Karpas-422 (cell line): ENCODE results near the gene RHBDL3. TPM values are rescaled to one million over a fixed set of nuclear protein-coding genes. Genes with fewer than 3 reads are reported as not detected.
"Not testable (repeated sequence)": the region's sequence is repeated elsewhere in the genome, so short reads cannot be mapped to it uniquely, and the experiment has no call there.

ENCODE experiments used
- DNase-seq: peaks from one replicate; pipeline ENCODE4 v3.0.0-alpha.2; 2015
- H2AFZ ChIP-seq: fragments of 200-600 bp; sonication (generic); 2 replicates; pipeline ENCODE4 v1.6.1; 2014; ENCODE audit warnings: antibody characterized with exemption, low read length, mixed read lengths
- H3K27ac ChIP-seq: fragments of 200-600 bp; sonication (generic); 2 replicates; pipeline ENCODE4 v1.5.1; 2014; ENCODE audit warnings: mild to moderate bottlenecking, low read length, moderate library complexity
- H3K27me3 ChIP-seq: fragments of 200-600 bp; sonication (generic); 2 replicates; pipeline ENCODE4 v1.6.1; 2014; ENCODE audit warnings: low read length, mixed read lengths
- H3K36me3 ChIP-seq: fragments of 200-600 bp; sonication (generic); 2 replicates; pipeline ENCODE4 v1.6.1; 2014; ENCODE audit warnings: low read length, mixed read lengths; ENCODE audit not compliant: insufficient read depth
- H3K4me1 ChIP-seq: fragments of 200-600 bp; sonication (generic); 2 replicates; pipeline ENCODE4 v1.6.1; 2014; ENCODE audit warnings: mild to moderate bottlenecking, low read length, mixed read lengths
- H3K4me2 ChIP-seq: fragments of 200-600 bp; sonication (generic); 2 replicates; pipeline ENCODE4 v1.6.1; 2014; ENCODE audit warnings: low read length, low read depth, mild to moderate bottlenecking; ENCODE audit not compliant: poor library complexity, severe bottlenecking
- H3K4me3 ChIP-seq: fragments of 200-600 bp; sonication (generic); 2 replicates; pipeline ENCODE4 v1.5.1; 2014; ENCODE audit warnings: mild to moderate bottlenecking, antibody characterized with exemption, low read length, mixed read lengths
- H3K79me2 ChIP-seq: fragments of 200-600 bp; sonication (generic); 2 replicates; pipeline ENCODE4 v1.6.1; 2014; ENCODE audit warnings: mild to moderate bottlenecking, low read length, mixed read lengths
- H3K9ac ChIP-seq: fragments of 200-600 bp; sonication (generic); 2 replicates; pipeline ENCODE4 v1.6.0; 2014; ENCODE audit warnings: low read length
- H3K9me2 ChIP-seq: fragments of 200-600 bp; sonication (generic), shearing (Covaris generic); replicated peaks from 2 replicates; pipeline ENCODE4 v1.6.0; 2014; ENCODE audit warnings: mild to moderate bottlenecking, low read length, moderate library complexity; ENCODE audit not compliant: insufficient read depth
- H3K9me3 ChIP-seq: fragments of 300-700, 200-600 bp; sonication (generic); 2 replicates; pipeline ENCODE4 v1.6.1; 2014; ENCODE audit warnings: low read length, mixed read lengths
- H4K20me1 ChIP-seq: fragments of 200-600 bp; sonication (generic); 2 replicates; pipeline ENCODE4 v1.6.1; 2014; ENCODE audit warnings: mild to moderate bottlenecking, antibody characterized with exemption, low read length, low read depth; ENCODE audit not compliant: insufficient read depth
- total RNA-seq: library from RNA; depleted of rRNA; stranded (reverse); fragments of >200 nt; shearing (Covaris generic); gene quantifications from 2 replicates; pipeline ENCODE4 v1.2.3, GENCODE V29; 2014; ENCODE audit warnings: low replicate concordance

RHBDL3 gene
- total RNA-seq, 1 experiment from 2014 or later: not detected

DNA sequence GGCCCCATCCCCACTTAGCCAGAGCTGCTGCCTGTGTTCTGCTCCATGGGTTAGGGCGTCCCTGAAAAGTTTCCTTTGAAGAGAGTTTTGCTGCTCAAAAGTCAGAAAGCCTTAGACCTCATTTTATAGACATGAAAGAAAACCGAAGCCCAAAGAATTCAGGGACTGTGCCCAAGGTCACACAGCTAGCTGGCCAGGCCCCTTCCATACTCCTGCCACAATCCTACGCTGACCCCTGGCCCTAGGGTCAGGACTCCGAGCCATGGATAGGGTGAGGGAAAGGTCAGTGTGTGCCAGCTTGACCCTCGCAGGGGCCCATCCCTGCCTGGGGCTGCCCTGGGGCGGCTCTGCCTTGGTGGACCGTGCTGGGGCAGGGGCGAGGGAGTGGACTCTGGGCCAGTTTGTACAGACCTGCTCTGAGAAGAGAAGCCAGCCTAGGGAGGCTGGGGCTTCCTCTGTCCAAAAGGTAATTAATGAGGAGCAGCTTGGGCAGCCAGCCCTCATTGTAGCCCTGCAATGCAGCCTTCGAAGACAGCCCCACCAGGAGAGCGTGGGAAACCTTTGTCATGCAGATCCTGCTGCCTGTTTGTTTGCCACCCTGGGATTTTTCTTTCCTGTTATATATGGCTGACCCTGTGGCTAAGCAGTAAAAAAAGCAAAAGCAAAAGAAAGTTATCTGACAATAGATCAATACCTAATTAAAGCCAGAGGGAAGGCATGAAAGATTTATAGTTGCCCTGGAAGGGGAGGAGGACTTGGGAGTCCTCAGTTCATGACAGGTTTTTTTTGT lies 37.4 kb downstream of the RHBDL3 start:
- Histone ChIP-seq H4K20me1 (no peaks in the 10 kb centered on the region), H3K4me1 (no peaks in the 10 kb centered on the region), H3K79me2 (no peaks in the 10 kb centered on the region), H3K4me2 (no peak overlapping the region), H3K36me3 (no peaks in the 10 kb centered on the region), H2AFZ (no peak overlapping the region), H3K9me2 (no peaks in the 10 kb centered on the region), H3K9me3 (no peaks in the 10 kb centered on the region), H3K4me3 (no peak overlapping the region), H3K27ac (no peak overlapping the region), H3K27me3 (no peaks in the 10 kb centered on the region), H3K9ac (no peak overlapping the region)
- DNase-seq: no peak

DNA sequence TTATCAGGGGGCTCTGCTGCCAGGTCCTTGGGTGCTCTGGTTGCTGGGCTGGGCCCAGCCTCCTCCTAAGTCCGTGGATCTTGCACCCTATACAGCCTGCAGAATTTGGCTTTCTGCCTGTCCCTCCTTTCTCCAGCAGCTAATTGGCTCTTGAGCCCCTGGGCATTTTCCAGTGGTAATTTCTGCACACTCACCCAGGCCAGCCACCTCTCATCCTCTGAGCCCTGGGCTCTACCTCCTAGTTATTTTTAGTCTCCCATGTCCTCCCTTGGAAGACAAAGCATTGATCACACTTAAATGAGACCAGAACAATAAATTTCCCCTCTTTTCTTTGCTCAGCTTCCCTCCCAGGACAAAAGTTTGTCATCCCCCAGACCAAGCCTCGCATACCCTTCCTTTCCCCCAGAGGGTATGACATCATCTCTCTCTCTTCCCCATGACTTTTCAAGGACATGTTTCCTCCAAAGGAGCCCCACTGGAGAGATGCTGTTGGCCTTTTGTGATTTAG lies 38.2 kb downstream of the RHBDL3 start:
- Histone ChIP-seq H2AFZ (no peak overlapping the region), H4K20me1 (no peaks in the 10 kb centered on the region), H3K9ac (no peak overlapping the region), H3K4me2 (no peak overlapping the region), H3K9me2 (no peaks in the 10 kb centered on the region), H3K36me3 (no peaks in the 10 kb centered on the region), H3K9me3 (no peaks in the 10 kb centered on the region), H3K79me2 (no peaks in the 10 kb centered on the region), H3K27ac (no peak overlapping the region), H3K27me3 (no peaks in the 10 kb centered on the region), H3K4me3 (no peak overlapping the region), H3K4me1 (no peaks in the 10 kb centered on the region)
- no peak for DNase-seq

DNA sequence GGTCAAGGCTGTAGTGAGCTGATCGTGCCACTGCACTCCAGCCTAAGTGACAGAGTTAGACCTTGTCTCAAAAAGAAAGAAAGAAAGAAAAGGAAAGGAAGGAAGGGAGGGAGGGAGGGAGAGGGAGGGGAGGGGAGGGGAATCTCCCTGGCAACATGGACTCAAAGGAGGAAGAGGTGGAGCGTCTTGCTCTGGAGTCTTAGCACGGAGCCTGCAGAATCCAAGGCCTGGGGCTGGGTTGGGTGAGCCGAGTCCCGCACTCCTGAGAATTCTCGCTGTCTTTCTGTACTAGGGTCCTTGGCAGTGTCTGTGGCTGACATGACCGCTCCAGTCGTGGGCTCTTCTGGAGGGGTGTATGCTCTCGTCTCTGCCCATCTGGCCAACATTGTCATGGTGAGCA lies 39.4 kb downstream of the RHBDL3 start:
- Histone ChIP-seq H3K9me3 (no peaks in the 10 kb centered on the region), H3K36me3 (no peaks in the 10 kb centered on the region), H3K9me2 (no peaks in the 10 kb centered on the region), H3K79me2 (no peaks in the 10 kb centered on the region), H2AFZ (no peak overlapping the region), H4K20me1 (no peaks in the 10 kb centered on the region), H3K4me2 (no peak overlapping the region), H3K4me1 (no peaks in the 10 kb centered on the region), H3K4me3 (no peak overlapping the region), H3K27ac (no peak overlapping the region), H3K27me3 (no peaks in the 10 kb centered on the region), H3K9ac (no peak overlapping the region)
- no peak for DNase-seq

DNA sequence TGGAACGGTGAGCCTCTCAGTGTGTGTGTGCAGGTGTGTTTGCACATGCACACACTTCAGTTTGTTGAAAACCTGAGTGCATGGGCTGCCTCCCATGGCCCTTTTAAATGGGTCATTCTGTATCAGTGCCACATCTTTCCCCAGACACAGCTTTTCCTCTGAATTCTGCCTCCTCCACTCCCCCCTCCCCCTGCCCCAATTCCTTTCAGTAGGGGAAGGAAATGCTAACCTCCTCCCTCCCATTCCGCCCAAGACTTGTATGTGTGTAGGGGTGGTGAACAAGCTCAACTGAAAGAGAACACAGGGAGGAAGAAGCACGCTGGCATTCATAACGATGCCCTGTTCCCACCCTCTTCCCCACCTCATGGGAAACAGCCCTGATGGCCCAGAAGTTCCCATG lies 42.0 kb downstream of the RHBDL3 start:
- Histone ChIP-seq H3K27me3 (no peaks in the 10 kb centered on the region), H3K9me2 (no peaks in the 10 kb centered on the region), H2AFZ (no peak overlapping the region)

DNA sequence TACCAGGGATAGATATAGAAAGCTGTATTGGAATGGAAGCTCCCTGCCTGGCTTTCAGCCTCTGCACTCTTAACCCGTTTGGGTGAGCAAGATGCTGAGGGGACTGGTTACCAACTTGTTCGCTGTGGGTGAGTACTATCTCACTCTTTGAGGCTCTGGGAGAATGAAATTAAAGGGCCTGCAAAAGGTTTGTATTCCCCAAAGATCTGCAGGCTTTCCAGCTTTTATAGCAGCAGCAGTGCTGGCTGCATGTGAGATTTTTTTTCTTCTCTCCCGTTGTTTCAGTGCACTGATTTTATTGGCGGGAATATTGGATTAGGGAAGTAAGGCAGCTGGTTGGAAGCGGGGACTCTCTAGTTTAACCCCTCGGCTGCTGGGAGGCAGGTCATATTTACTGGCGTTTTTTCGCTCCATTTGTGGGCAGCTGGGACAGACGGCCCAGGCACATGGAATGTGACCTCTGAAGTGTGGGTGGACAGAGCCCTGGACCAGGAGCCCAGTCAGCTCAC lies 45.5 kb downstream of the RHBDL3 start:
- H3K27ac ChIP-seq: no peak overlapping the region
- peak; percentile 45 for DNase-seq
- H3K9me2 ChIP-seq: no peaks in the 10 kb centered on the region
- no peak overlapping the region for H3K9ac ChIP-seq
- no peak overlapping the region for H3K4me2 ChIP-seq
- H4K20me1 ChIP-seq: no peaks in the 10 kb centered on the region
- H3K4me3 ChIP-seq: no peak overlapping the region
- no peaks in the 10 kb centered on the region for H3K27me3 ChIP-seq
- no peaks in the 10 kb centered on the region for H3K36me3 ChIP-seq
- no peaks in the 10 kb centered on the region for H3K9me3 ChIP-seq
- H2AFZ ChIP-seq: no peak overlapping the region
- H3K4me1 ChIP-seq: no peaks in the 10 kb centered on the region
- no peaks in the 10 kb centered on the region for H3K79me2 ChIP-seq

More for the DNA sequence above, 42.0 kb downstream of the RHBDL3 start:
- no peaks in the 10 kb centered on the region for H3K36me3 ChIP-seq
- H3K4me2 ChIP-seq: no peak overlapping the region
- H3K4me1 ChIP-seq: no peaks in the 10 kb centered on the region
- no peak overlapping the region for H3K9ac ChIP-seq
- H3K9me3 ChIP-seq: no peaks in the 10 kb centered on the region
- H3K4me3 ChIP-seq: no peak overlapping the region
- H4K20me1 ChIP-seq: no peaks in the 10 kb centered on the region
- H3K27ac ChIP-seq: no peak overlapping the region
- no peak for DNase-seq
- H3K79me2 ChIP-seq: no peaks in the 10 kb centered on the region

DNA sequence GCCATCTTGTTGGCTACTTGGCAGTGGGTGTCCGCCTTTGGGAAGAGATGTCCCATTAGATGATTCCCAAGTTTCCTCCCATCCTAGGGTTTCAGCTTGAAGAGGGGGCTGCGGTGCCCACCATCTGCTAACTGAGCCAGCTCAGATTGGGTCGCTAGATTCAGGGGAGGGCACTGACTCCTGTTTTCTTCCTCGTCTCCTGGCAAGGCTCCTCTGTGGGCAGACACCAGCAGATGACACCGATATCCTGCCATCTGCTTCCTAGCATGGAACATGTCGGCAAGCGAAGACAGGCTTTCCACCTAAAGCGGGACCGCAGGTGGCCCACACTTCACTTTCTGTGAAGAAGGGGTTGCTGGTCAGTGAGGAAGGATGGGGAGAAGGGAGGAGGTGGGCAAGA lies 49.0 kb downstream of the RHBDL3 start:
- no peaks in the 10 kb centered on the region for H3K9me3 ChIP-seq
- H3K27me3 ChIP-seq: no peaks in the 10 kb centered on the region
- no peak for DNase-seq
- no peaks in the 10 kb centered on the region for H3K9me2 ChIP-seq
- H3K9ac ChIP-seq: no peak overlapping the region
- H4K20me1 ChIP-seq: no peaks in the 10 kb centered on the region
- no peaks in the 10 kb centered on the region for H3K36me3 ChIP-seq
- H3K4me3 ChIP-seq: no peak overlapping the region
- H3K79me2 ChIP-seq: no peaks in the 10 kb centered on the region
- H2AFZ ChIP-seq: no peak overlapping the region
- H3K4me2 ChIP-seq: no peak overlapping the region
- H3K4me1 ChIP-seq: no peaks in the 10 kb centered on the region
- no peak overlapping the region for H3K27ac ChIP-seq

DNA sequence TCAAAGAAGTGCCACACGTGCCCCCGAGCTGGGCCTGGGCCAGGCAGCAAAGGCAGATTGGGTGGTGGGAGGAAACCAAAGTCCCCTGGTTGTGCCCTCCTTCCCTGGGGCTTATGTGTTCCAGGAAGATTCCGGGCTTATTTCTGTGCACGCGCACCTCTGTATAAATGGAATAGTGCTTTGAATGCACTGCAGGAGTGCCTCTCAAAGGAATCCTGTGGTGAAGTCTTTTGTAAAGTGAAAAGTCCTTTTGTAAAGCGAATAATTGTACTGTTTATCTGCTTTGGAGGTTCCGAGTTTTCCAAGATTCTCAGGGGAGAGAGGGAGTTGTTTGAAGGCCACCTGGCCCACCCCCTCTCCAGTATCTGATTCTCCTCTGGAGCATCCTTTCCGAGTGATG lies 49.5 kb downstream of the RHBDL3 start:
- no peak for DNase-seq
- H3K9me2 ChIP-seq: no peaks in the 10 kb centered on the region
- no peaks in the 10 kb centered on the region for H3K36me3 ChIP-seq
- H3K4me1 ChIP-seq: no peaks in the 10 kb centered on the region
- no peak overlapping the region for H3K27ac ChIP-seq
- no peaks in the 10 kb centered on the region for H3K79me2 ChIP-seq
- no peaks in the 10 kb centered on the region for H4K20me1 ChIP-seq
- H3K4me2 ChIP-seq: no peak overlapping the region
- no peaks in the 10 kb centered on the region for H3K9me3 ChIP-seq
- H3K4me3 ChIP-seq: no peak overlapping the region
- H2AFZ ChIP-seq: no peak overlapping the region
- H3K9ac ChIP-seq: no peak overlapping the region
- no peaks in the 10 kb centered on the region for H3K27me3 ChIP-seq

DNA sequence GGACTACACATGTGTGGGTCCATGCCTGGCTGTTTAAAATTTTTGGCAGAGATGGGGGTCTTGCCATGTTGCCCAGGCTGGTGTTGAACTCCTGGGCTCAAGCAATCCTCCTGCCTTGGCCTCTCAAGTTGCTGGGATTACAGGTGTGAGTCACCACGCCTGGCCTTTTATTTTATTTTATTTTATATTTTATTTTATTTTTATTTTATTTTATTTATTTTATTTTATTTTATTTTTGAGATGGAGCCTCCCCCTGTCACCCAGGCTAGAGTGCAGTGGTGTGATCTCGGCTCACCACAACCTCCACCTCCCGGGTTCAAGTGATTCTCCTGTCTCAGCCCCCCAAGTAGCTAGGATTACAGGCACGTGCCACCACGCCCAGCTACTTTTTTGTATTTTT lies 51.0 kb downstream of the RHBDL3 start:
- DNase-seq, H3K27ac ChIP-seq, H2AFZ ChIP-seq, H3K9me2 ChIP-seq, H3K4me2 ChIP-seq, H4K20me1 ChIP-seq, H3K4me1 ChIP-seq, H3K9ac ChIP-seq, H3K9me3 ChIP-seq, H3K79me2 ChIP-seq, H3K36me3 ChIP-seq, H3K27me3 ChIP-seq, H3K4me3 ChIP-seq: not testable (repeated sequence)
